Stimulated activated CD4-positive, alpha-beta T cell treated with anti-CD3 and anti-CD28 coated beads, Interleukin-4, amount 100 ng/mL, for 48 hours (primary cell): ENCODE data around the gene ERCC3.
"Not testable (repeated sequence)": the region's sequence is repeated elsewhere in the genome, so short reads cannot be mapped to it uniquely, and the experiment has no call there.

Experiments used
- DNase-seq, 2 donors: peaks; one replicate each; pipeline ENCODE4 v3.0.0-alpha.2; 2020; ENCODE audit warnings: low read depth in 2 of 2

ERCC3 gene

DNA sequence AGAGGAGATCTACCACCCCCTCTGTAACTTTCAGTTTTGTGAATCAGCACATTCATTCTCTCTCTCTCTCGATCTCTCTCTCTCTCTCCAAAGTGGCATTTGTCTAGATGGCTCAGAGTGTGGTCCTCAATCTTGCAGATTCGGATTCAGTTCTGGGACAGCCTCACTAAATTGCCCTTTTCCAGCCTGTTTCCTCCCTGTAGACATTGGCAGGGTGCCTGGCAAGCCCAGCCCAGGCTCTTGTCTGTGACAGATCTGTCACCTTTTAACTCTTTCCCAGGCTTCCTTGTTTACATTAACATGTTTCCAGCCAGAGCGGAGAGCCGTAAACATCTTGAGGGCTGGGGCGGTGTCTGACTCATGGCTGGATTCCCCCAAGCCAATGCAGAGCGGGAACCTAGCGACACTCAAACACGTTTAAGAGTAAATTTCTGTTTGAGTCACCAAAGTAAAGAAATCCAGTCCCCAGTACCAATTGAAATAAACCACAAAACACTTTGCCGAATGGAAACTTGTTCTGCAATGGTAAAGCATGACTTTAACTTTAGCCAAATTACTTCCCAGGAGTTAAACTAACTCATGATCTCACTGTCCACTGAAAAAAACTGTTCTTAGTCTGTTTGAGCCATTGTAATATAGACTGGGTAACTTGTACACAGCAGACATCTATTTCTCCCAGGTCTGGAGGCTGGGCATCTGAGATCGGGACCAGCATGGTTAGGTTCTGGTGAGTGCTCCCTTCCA is 67.3 kb downstream of the ERCC3 start:
- DNase-seq, result peak; percentile 37 to 55

DNA sequence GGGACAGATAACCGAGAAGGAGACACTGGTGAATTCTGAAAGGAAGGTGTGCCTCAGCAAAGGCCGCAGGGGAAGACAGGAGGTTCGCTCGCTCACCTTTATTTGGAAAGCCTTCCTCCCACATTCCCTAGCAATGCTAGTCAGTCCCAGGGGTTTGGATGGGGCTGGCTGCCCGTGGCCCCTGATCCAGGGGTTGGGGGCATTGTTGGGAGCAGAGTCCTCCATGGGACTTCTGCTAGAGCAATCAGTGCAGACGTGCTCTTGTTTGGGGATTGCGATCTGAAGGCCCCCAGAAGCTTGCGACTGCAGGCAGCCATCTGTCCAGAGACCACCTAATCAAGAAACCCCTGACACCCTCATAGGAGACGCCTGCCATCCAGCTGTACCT is 67.8 kb downstream of the ERCC3 start:
- DNase-seq, result no peak

DNA sequence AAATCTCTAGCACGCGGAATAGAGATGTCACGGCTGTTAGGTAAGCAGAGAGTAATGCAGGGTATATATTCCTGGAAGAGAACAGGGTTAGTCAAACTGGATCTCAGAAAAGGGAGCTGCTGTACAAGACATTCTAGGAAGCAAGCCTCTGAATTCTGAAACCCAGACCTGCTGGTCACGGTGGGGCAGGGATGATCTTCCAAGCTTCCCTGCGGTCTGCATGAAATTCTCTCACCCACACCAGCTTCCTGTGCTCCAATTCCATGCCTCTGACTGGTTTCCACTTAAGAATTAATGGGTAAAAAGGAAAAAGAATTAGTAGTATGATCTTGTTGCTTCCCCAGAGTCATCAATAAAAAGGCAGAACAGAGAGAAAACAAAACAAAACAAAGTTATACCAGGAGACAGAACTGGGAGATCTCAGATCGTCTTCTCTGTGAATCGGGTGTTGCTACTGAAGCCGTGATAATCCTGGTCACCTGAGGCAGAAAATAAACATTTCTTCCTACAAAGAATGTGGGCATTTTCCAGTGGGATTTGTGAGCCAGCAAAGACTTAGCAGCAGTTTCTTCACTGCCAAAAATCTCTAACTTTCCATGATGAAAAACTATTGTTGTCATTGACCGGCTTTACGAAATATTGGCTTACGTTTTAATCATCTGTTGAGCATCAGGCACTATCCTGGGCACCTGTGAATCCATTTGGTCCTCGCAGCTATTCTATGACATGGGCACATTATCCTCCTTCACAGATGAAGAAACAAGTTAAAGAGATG is 68.6 kb downstream of the ERCC3 start:
- DNase-seq, result no peak

DNA sequence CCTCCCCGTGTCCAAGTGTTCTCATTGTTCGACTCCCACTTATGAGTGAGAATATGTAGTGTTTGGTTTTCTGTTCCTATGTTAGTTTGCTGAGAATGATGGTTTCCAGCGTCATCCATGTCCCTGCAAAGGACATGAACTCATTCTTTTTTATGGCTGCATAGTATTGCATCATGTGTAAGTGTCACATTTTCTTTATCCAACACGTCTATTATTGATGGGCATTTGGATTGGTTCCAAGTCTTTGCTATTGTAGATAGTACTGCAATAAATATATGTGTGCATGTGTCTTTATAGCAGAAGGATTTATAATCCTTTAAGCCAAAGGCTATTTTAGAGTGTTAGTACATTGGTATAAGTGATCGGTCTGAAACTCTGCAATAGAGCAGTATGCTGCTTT is 69.8 kb downstream of the ERCC3 start:
- not testable (repeated sequence) for DNase-seq

DNA sequence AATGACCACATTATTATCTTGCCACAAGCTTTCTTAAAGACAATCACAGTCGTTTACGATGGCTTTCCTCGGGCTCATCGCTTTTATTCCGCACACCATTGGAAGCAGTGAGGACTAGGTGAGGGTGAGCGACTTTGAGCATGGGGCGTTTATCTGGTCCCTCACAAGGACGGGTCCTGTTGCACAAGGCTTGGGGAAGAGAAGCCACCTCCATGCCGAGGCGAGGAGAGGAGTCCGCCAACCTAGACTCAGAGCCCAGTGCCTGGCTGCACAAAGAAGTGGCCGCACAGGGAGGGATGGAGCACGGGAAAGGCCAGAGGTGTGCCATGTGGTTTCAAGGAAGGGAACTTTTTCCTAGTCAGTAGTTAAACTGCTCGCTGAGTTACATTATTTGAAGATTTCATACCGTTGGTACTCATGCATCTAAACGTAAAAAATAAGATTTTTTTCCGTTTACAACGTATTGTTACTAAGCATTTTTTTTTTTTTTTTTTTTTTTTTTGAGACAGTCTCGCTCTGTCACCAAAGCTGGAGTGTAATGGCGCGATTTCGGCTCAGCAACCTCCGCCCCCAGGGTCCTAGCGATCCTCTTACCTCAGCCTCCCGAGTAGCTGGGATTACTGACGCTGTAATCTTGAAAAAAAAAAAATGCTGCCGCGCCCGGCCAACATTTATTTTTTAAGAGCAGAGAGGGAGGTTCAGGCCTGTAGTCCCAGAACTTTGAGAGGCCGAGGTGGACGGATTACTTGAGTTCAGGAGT is 73.0 kb downstream of the ERCC3 start:
- DNase-seq, result no peak

DNA sequence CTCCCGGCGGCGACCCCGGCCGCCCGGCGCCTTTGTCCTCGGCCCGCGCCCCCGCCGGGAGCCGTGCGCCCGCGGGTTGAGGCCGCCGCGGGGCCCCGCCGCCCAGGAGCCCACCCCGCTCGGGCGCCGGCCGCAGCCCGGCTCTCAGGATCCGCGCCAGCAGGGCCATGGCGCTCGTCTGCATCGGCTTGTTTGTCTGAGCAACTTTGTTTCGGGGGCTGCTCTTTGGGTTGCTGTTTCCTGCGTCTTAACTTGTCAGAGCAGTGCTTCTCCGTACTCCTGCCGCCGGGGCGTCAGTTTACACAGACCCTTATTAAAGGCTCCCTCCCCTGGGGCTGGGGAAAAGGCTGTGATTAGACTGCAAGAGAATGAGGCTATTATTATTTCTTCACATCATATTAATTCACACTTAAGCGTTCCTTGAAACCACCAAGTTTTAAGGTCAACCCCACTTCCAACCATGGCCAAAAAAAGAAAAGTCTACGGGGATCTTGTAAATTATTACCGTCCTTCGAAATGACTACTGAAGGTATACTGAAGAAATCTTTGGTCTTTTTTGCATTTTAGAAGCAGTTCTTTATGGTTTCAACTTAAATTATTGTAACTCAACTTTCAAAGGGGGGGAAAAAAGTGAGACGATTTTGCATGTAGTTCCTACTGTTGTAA is 73.7 kb downstream of the ERCC3 start, which contains the start of gene CYP27C1:
CYP27C1 (minus strand) TSS at position 198 of the 666 bp plus-strand sequence; CDS start at position 169, 29 bp downstream.
- DNase-seq, result no peak

DNA sequence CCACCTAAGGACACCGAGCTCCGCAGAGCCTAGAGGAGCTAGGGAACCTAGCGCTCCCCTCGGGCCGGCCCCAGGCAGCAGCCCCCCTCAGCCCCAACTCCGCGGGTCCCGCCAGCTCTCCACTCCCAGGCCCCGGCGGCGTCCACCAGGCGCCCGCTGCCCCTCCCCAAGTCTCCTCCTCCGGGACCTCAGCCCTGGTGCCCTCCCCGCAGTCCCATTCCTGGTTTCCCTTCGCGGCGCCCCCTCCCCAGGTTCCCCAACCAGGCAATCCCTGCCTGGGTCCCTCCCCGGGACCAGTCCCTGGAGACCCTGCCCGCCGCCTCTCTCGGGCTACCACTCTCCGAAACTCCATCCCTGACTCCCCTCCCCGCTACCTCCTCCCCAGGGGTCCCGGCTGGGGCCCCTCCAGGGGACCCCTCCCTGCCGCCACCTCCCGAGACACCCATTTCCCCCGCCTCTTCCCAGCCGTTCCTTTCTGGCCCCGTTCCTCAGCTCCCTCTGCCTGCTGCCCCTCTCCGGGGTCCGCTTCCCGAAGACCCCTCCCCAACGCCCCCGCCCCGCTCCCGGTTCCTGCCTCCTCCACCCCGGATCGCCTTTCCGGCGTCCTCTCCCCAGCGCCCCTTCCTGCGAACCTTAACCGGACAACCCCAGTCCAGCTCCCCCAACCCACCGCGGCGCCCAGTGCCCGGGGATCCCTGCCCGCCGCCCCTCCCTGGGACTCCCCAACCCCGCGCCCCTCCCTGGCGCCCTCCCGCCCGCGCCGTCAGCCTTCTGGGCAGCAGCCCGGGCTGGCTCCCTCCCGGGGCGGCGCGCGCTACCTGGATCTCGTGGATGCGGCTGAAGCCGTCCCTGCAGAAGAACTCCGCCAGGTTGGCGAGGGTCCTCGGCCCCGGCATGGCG is 74.5 kb downstream of the ERCC3 start:
- no peak for DNase-seq

DNA sequence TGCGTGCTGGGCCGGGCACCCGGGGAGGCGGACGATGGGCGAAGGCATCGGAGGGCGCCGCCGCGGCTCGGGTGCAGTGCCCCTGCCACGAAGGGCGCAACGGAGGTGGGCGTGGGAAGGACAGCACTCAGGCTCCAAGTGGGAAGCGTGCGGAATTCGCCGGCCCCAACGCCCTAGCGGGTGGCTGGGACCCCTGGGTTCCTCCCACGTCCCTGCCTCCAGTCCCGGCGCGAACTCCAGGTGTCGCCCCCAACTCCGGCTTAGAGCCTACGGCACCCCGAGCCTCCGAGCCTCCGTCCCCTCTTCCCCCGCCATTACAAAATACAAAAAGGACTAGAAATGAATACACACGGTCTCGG is 75.2 kb downstream of the ERCC3 start:
- DNase-seq, result no peak

DNA sequence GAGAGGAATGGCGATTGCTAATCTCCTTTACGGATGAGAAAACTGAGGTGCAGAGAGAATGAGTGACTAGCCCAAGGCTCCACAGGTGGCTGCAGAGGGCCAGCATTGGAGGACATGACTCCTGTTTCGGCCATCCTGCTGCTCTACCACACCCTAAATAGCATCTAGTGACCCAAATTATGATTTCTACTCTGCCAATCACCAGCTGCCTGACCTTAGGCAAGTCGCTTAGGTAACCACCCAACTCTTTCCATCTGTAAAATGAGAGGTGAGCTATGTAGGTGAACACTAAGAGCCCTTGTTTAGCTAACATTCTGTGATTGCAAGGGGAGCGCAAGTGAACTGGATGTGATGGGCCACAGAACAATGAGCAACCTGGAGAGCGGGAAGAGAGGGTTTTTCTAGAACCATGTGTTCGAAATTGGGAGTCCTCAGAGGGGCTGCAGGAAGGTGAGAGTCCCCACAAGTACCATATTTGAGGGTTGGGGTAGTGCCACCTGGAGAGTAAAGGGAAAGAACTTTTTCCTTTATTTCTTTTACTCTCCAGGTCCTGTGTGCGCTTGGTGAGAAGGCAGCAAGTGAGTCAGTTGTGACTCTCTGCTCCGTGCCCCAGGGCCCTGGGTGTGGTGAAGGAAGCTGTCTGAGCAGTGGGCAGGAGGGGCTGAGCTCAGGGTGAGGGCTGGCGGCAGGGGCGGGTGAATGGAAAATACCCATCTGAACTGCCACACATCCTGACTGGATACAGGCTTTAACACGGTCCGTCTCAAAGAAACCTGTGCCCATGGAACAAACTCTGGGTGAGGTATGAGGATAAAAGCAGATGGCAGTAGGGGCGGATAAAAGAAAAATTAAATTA is 76.2 kb downstream of the ERCC3 start:
- DNase-seq, result no peak

DNA sequence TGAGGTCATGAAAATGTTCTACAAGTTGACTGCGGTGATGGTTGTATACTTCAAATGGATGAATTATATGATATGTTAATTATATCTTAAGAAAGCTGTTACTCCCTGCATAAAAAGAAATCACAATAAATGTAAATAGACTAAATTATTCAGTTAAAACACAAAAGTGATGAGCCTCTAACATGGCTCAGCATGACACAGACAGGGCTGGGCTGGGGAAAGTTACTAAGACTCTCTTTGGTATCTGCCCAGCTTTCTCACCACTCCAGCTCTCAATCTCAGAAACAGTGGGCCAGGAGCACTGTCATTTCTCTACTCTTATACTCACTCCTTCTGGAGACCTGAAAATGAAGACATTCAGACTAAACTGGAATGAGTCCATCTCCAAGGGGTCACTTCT is 77.4 kb downstream of the ERCC3 start:
- DNase-seq, result no peak

DNA sequence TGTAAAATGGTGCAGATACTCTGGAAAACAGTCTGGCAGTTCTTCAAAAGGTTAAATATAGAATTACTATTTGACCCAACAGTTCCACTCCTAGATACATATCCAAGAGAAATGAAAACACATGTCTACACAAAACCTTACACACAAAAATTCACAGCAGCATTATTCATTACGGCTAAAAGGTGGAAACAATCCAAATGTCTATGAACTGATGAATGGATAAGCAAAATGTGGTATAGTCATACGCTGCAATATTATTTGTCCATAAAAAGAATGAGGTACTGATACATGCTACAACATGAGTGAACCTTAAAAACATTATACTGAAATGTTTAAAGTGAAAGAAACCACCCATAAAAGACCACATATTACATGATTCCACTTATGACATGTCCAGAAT is 77.8 kb downstream of the ERCC3 start:
- no peak for DNase-seq

DNA sequence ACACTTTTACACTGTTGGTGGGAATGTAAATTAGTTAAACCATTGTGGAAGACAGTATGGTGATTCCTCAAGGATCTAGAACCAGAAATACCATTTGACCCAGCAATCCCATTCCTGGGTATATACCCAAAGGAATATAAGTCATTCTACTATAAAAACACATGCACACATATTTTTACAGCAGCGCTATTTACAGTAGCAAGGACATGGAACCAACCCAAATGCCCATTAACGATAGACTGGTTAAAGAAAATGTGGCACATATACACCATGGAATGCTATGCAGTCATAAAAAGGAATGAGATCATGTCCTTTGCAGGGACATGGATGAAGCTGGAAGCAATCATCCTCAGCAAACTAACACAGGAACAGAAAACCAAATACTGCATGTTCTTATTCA is 79.7 kb downstream of the ERCC3 start:
- DNase-seq, result not testable (repeated sequence)

DNA sequence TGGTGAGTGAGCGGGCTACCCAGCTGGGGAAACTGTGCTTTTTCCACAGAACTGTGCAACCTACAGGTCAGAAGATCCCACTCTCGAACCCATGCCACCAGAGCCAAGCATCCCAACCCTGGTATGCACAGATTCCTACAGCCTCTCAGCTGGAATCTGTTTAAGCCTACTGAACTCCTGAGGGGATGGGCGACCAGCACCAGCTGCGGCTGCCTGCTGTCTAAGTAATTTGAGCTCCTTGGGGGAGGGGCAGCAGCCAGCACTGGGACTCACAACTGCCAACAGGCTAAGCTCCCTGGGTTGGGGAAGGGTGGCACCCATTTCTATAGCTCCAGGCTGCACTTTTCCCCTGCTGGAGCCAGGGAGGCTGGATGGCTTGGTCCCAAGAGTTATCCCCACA is 85.6 kb downstream of the ERCC3 start:
- no peak for DNase-seq
